Posterior cingulate gyrus (tissue), 11 donors: Measurements from ENCODE around the gene GPC6.

Source experiments
- DNase-seq, 10 donors: peaks; one replicate each; pipeline versions ENCODE4 v3.0.0 to v3.0.0-alpha.2; 2020 to 2021; ENCODE audit warnings: mixed read lengths in 3 of 10
- intact Hi-C: fragments of 100-400 bp; cut with DNase I; formaldehyde crosslinking; loops from one replicate; pipeline ENCODE4 v1.15.1; 2023

Gene GPC6

GRCh38 chr13:93872376-93872775 is 645.8 kb downstream of the GPC6 start:
- no peak for DNase-seq
- intact Hi-C loops, result no loop called here

- no peak for DNase-seq
- intact Hi-C loops, result no loop called here
Measured at GRCh38 chr13:93872786-93873347, 646.3 kb downstream of the GPC6 start.

- DNase-seq, result no peak
- intact Hi-C loops, result no loop called here
Measured at GRCh38 chr13:93875547-93875946, 648.9 kb downstream of the GPC6 start.

- no peak for DNase-seq
- intact Hi-C loops, result no loop called here
Measured at GRCh38 chr13:93876236-93876635, 649.6 kb downstream of the GPC6 start.

GRCh38 chr13:93878675-93879074 is 652.1 kb downstream of the GPC6 start:
- intact Hi-C loops, result no loop called here
- DNase-seq, result no peak

- DNase-seq, result no peak
- intact Hi-C loops, result no loop called here
Measured at GRCh38 chr13:93881411-93881810, 654.8 kb downstream of the GPC6 start.

GRCh38 chr13:93882086-93882651 is 655.6 kb downstream of the GPC6 start:
- DNase-seq, result peak in 1 of 10 donors; percentile 53
- intact Hi-C loops, result no loop called here

GRCh38 chr13:93889430-93889951 is 662.9 kb downstream of the GPC6 start:
- no peak for DNase-seq
- intact Hi-C loops, result no loop called here

GRCh38 chr13:93899981-93900380 is 673.4 kb downstream of the GPC6 start:
- intact Hi-C loops, result no loop called here
- no peak for DNase-seq

GRCh38 chr13:93900731-93901130 is 674.1 kb downstream of the GPC6 start:
- intact Hi-C loops, result no loop called here

GRCh38 chr13:93903909-93904308 is 677.3 kb downstream of the GPC6 start:
- intact Hi-C loops, result no loop called here
- no peak for DNase-seq

More at GRCh38 chr13:93900731-93901130, 674.1 kb downstream of the GPC6 start:
- DNase-seq, result no peak

GRCh38 chr13:93915269-93915809 is 688.7 kb downstream of the GPC6 start:
- intact Hi-C loops, result no loop called here
- DNase-seq, result no peak

GRCh38 chr13:93922063-93922855 is 695.7 kb downstream of the GPC6 start:
- no peak for DNase-seq
- intact Hi-C loops, result no loop called here

GRCh38 chr13:93925990-93926389 is 699.4 kb downstream of the GPC6 start:
- DNase-seq, result no peak
- intact Hi-C loops, result no loop called here

- no peak for DNase-seq
- intact Hi-C loops, result no loop called here
Measured at GRCh38 chr13:93926425-93926824, 699.8 kb downstream of the GPC6 start.

- DNase-seq, result no peak
- intact Hi-C loops, result no loop called here
Measured at GRCh38 chr13:93927431-93927830, 700.8 kb downstream of the GPC6 start.

GRCh38 chr13:93932901-93933300 is 706.3 kb downstream of the GPC6 start:
- no peak for DNase-seq
- intact Hi-C loops, result no loop called here

- no peak for DNase-seq
- intact Hi-C loops, result no loop called here
Measured at GRCh38 chr13:93936901-93937300, 710.3 kb downstream of the GPC6 start.

GRCh38 chr13:93941444-93941843 is 714.8 kb downstream of the GPC6 start:
- intact Hi-C loops, result no loop called here
- DNase-seq, result no peak

- no peak for DNase-seq
- intact Hi-C loops, result no loop called here
Measured at GRCh38 chr13:93942016-93942415, 715.4 kb downstream of the GPC6 start.

GRCh38 chr13:93945621-93946020 is 719.0 kb downstream of the GPC6 start:
- DNase-seq, result no peak
- intact Hi-C loops, result no loop called here
